ENCODE results near the gene STXBP6. TPM values are rescaled to one million over a fixed set of nuclear protein-coding genes. Genes with fewer than 3 reads are reported as not detected.

Gene STXBP6
- total RNA-seq, 4 donors from 2014 or later = 44.1 to 120 (median 67.4) TPM

DNA sequence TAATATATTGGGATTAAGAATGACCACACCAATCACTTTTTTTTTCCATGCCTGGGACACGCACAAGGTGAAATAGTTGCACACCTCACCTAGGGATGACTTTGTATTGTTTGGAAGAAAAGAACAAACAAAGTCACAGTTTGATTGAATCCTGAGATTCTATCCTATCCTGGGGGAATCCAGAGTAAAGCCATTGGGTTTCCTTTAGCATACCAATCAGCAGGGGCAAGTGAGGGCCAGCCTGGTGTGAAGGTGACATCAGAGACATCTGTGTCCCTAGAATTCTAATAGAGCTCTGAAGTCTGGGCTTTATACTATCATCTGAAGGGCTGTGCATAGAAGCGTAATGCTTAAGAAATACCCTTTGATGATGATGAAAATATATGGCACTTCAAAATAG is 199.9 kb downstream of the STXBP6 start:
- Histone ChIP-seq H3K27ac (no peak overlapping the region), H3K9me3 (no peaks in the 10 kb centered on the region), H3K27me3 (no peaks in the 10 kb centered on the region), H3K4me1 (no peaks in the 10 kb centered on the region), H3K36me3 (peaks cover 0 to under 1% of the 10 kb centered on the region in 2 donors), H3K4me3 (replicated peaks in 1 of 3) (no peak overlapping the region)
- no peak for DNase-seq
- WGBS, 2 donors = 100% methylated on average over 2 of the region's 2 CpGs
- intact Hi-C loops (cut with DNase I) = no loop called here
- TF ChIP-seq POLR2A (IDR thresholded peaks at IDR 0.05) = no peak
- TF ChIP-seq, protein P1, sequence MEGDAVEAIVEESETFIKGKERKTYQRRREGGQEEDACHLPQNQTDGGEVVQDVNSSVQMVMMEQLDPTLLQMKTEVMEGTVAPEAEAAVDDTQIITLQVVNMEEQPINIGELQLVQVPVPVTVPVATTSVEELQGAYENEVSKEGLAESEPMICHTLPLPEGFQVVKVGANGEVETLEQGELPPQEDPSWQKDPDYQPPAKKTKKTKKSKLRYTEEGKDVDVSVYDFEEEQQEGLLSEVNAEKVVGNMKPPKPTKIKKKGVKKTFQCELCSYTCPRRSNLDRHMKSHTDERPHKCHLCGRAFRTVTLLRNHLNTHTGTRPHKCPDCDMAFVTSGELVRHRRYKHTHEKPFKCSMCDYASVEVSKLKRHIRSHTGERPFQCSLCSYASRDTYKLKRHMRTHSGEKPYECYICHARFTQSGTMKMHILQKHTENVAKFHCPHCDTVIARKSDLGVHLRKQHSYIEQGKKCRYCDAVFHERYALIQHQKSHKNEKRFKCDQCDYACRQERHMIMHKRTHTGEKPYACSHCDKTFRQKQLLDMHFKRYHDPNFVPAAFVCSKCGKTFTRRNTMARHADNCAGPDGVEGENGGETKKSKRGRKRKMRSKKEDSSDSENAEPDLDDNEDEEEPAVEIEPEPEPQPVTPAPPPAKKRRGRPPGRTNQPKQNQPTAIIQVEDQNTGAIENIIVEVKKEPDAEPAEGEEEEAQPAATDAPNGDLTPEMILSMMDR (IDR thresholded peaks at IDR 0.05) = no peak

DNA sequence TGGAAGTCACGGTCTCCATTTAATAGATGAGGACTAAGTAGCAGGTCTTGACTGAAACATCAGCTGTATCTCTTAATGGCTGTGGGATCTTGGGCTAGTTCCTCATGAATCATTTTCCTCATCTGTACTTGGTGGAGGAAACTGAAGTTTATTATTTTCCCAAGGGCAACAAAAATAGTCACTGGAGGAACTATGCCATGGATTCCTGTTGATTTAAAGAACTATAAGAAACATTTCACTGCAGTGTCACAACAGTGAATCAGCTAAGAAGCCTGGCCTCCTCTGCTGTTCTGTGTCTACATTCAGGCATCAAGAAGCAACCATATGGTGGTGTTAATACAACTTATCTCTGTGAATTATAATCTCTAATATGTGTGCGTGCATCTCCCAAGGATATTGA is 200.5 kb downstream of the STXBP6 start:
- Histone ChIP-seq H3K4me1 (no peaks in the 10 kb centered on the region), H3K27me3 (no peaks in the 10 kb centered on the region), H3K36me3 (no peaks in the 10 kb centered on the region), H3K4me3 (replicated peaks in 1 of 3) (no peak overlapping the region), H3K9me3 (no peaks in the 10 kb centered on the region), H3K27ac (no peak overlapping the region)
- WGBS, 2 donors = 89 to 96% methylated on average over 2 of the region's 2 CpGs
- intact Hi-C loops (cut with DNase I) = no loop called here
- no peak for DNase-seq
- TF ChIP-seq, protein P1 (IDR thresholded peaks at IDR 0.05) = no peak
- no peak for TF ChIP-seq POLR2A (IDR thresholded peaks at IDR 0.05)

DNA sequence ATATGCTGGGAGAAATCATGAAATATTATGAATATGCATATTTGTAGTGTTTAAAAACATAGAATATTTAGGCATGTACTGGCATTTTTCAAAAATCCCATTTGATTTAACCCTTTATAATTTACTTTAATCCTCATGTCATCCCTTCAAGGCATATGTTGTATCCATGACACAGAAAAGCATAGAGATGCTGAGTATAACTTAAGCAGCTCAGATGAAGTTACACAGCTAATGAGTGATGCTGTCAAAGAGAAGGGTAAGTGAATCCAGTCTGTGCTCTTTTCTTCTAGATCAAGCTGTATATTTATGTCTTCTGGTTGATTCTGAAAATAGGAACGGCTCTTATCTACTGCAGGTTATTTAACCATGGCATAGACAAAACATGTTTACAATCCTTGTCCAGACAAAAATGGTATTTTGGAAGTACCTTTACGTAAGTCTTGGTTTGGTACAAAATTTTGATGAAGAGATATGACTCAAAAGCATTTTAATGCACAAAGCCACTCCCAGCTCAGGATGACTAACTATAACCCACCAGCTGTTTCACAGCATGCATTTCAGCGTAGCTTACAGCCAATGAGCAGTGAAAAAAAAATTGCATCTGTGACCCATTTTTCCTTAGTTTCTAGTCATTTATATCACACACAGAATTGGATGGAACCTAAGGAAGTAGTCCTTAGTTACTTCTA is 201.7 kb downstream of the STXBP6 start:
- no peak for TF ChIP-seq POLR2A (IDR thresholded peaks at IDR 0.05)
- WGBS, 2 donors = 89 to 93% methylated on average over 3 of the region's 3 CpGs

DNA sequence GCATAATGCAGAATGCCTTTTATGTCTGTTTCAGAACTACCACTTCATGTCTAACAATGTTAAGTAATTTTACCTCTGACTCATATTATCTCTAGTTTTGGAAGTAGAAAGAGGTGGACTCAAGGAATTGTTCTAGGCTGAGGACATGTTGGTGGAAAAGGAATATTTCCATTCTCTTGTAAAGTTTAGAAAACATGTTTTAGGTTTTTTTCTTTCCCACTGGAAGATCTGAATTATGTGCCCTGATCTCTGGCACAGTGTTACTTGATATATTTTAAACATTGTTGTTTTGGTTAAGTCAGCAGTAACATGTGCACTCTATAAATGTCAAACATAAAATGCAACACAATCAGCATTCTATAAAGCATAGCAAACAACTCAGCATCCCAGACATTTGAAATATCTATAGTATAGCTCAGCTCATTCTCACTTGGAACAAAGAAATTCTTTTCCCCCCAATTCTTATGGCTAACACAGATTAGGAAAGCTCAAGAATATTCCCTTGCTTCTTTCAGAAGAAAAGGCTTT is 202.3 kb downstream of the STXBP6 start:
- no peaks in the 10 kb centered on the region for H3K36me3 ChIP-seq
- no peak overlapping the region for H3K27ac ChIP-seq
- intact Hi-C loops (cut with DNase I) = no loop called here
- H3K27me3 ChIP-seq = no peaks in the 10 kb centered on the region
- TF ChIP-seq, protein P1 (IDR thresholded peaks at IDR 0.05) = no peak
- no peak for TF ChIP-seq POLR2A (IDR thresholded peaks at IDR 0.05)
- DNase-seq = no peak
- no peak overlapping the region for H3K4me3 ChIP-seq (replicated peaks in 1 of 3)
- H3K9me3 ChIP-seq = no peaks in the 10 kb centered on the region
- H3K4me1 ChIP-seq = no peaks in the 10 kb centered on the region

More for the DNA sequence above, 201.7 kb downstream of the STXBP6 start:
- Histone ChIP-seq H3K4me1 (no peaks in the 10 kb centered on the region), H3K27ac (no peak overlapping the region), H3K9me3 (no peaks in the 10 kb centered on the region), H3K36me3 (no peaks in the 10 kb centered on the region), H3K27me3 (no peaks in the 10 kb centered on the region), H3K4me3 (replicated peaks in 1 of 3) (no peak overlapping the region)
- intact Hi-C loops (cut with DNase I) = no loop called here
- no peak for DNase-seq

DNA sequence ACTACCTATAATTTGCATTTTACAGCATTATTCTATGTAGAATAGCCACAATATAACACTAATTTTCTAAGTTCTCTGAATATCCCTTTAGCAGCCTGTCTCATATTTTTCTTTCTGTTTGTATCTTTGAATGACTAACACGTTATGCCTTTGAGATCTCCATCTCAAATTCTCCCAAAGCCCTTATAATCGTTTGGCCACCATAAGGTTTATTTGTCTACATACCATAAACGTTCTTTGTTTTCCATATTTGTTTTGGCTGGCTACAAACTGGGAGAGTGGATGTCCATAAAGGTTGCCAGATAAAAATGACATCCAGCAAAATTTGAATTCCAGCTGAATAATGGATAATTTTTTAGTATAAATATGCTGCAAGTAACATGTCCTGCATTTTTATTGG is 203.7 kb downstream of the STXBP6 start:
- H3K27me3 ChIP-seq = no peaks in the 10 kb centered on the region
- intact Hi-C loops (cut with DNase I) = no loop called here
- H3K4me3 ChIP-seq (replicated peaks in 1 of 3) = no peak overlapping the region
- H3K36me3 ChIP-seq = no peaks in the 10 kb centered on the region
- H3K27ac ChIP-seq = no peak overlapping the region
- WGBS, 2 donors = 73 to 76% methylated on average over 3 of the region's 3 CpGs
- DNase-seq = no peak
- H3K4me1 ChIP-seq = no peaks in the 10 kb centered on the region
- TF ChIP-seq POLR2A (IDR thresholded peaks at IDR 0.05) = no peak
- TF ChIP-seq, protein P1 (IDR thresholded peaks at IDR 0.05) = no peak
- H3K9me3 ChIP-seq = no peaks in the 10 kb centered on the region
